NCI-H2227 (cell line): ENCODE measurements around the gene EMD.
"Not testable (repeated sequence)": the region's sequence is repeated elsewhere in the genome, so short reads cannot be mapped to it uniquely, and the experiment has no call there.

Experiments
- DNase-seq: peaks from one replicate; lab custom pipeline; 2025; ENCODE audit not compliant: unreplicated experiment; lab: John Stamatoyannopoulos, UW

EMD gene

GRCh38 chrX:154389812-154390747 lies 11.0 kb downstream of the EMD start:
- DNase-seq, result not testable (repeated sequence)

GRCh38 chrX:154396363-154396762 lies 17.3 kb downstream of the EMD start:
- DNase-seq, result not testable (repeated sequence)

GRCh38 chrX:154396973-154397887 lies 18.1 kb downstream of the EMD start:
- DNase-seq, result peak; percentile 83

- peak; percentile 98 for DNase-seq
These were observed 19.0 kb downstream of the EMD start, which contains the start of gene RPL10 for GRCh38 chrX:154397888-154398667. Gene RPL10, plus strand, starts transcription at chrX:154398377. Its CDS starts 143 bp downstream, at chrX:154398520.

- DNase-seq, result peak; percentile 89
These were observed 19.8 kb downstream of the EMD start for GRCh38 chrX:154398668-154399526.

- no peak for DNase-seq
These were observed 20.7 kb downstream of the EMD start for GRCh38 chrX:154399527-154400368.

- not testable (repeated sequence) for DNase-seq
These were observed 21.3 kb downstream of the EMD start for GRCh38 chrX:154400369-154400817.

- no peak for DNase-seq
These were observed 22.1 kb downstream of the EMD start for GRCh38 chrX:154401045-154401799.

GRCh38 chrX:154401918-154402621 lies 23.0 kb downstream of the EMD start:
- DNase-seq, result no peak

- DNase-seq, result no peak
These were observed 23.6 kb downstream of the EMD start for GRCh38 chrX:154402622-154403127.

- DNase-seq, result no peak
These were observed 24.1 kb downstream of the EMD start for GRCh38 chrX:154403192-154403591.

GRCh38 chrX:154403858-154404257 lies 24.8 kb downstream of the EMD start:
- DNase-seq, result no peak

- no peak for DNase-seq
These were observed 25.6 kb downstream of the EMD start for GRCh38 chrX:154404625-154405192.

GRCh38 chrX:154408659-154409221 lies 29.6 kb downstream of the EMD start:
- DNase-seq, result no peak

GRCh38 chrX:154409222-154409871 lies 30.3 kb downstream of the EMD start, which contains the start of gene DNASE1L1:
Gene DNASE1L1, minus strand, starts transcription at chrX:154409254. Its CDS starts 3,686 bp downstream, at chrX:154405568.
- DNase-seq, result peak; percentile 28

GRCh38 chrX:154411981-154412340 lies 32.9 kb downstream of the EMD start:
- peak; percentile 81 for DNase-seq
